HepG2 (cell line): Measurements from ENCODE around the gene CDK3. TPM values are rescaled to one million over a fixed set of nuclear protein-coding genes. Genes with fewer than 3 reads are reported as not detected.
A peak's percentile ranks its signal among the peaks of the same experiment; 100 is the strongest.

Source experiments
- CHD4 ChIP-seq: fragments of 200-600 bp; sonication (generic); IDR thresholded peaks from 2 replicates; pipeline ENCODE4 v1.7.0; 2017; ENCODE audit warnings: mild to moderate bottlenecking, low read length, borderline replicate concordance
- DPF2 ChIP-seq: sonication (generic); formaldehyde crosslinking; IDR thresholded peaks from 2 replicates; pipeline ENCODE4 v1.4.0; 2020; ENCODE audit warnings: mild to moderate bottlenecking, low read depth, missing genetic modification reagents, borderline replicate concordance
- FOXM1 ChIP-seq: sonication (generic); formaldehyde crosslinking; IDR thresholded peaks from 2 replicates; pipeline ENCODE4 v1.5.0; 2020; ENCODE audit warnings: missing genetic modification reagents
- GPN1 ChIP-seq: sonication (generic); formaldehyde crosslinking; IDR thresholded peaks from 2 replicates; pipeline ENCODE4 v1.5.1; 2020; ENCODE audit warnings: missing genetic modification reagents, borderline replicate concordance
- HNF4A ChIP-seq: sonication (generic); formaldehyde crosslinking; IDR thresholded peaks from 2 replicates; pipeline ENCODE4 v1.4.0; 2020; ENCODE audit warnings: missing genetic modification reagents
- HNRNPLL ChIP-seq: fragments of 200-400 bp; formaldehyde crosslinking; IDR thresholded peaks from 2 replicates; pipeline ENCODE4 v1.6.1; 2017; ENCODE audit warnings: mild to moderate bottlenecking, low read depth, low read length; ENCODE audit not compliant: poor library complexity, severe bottlenecking
- MAF1 ChIP-seq: sonication (generic); formaldehyde crosslinking; IDR thresholded peaks from 2 replicates; pipeline ENCODE4 v1.5.0; 2020; ENCODE audit warnings: missing genetic modification reagents, borderline replicate concordance
- MYC ChIP-seq: sonication (generic); formaldehyde crosslinking; IDR thresholded peaks from 2 replicates; pipeline ENCODE4 v1.9.0; 2021; ENCODE audit warnings: missing genetic modification reagents, borderline replicate concordance
- NAIF1 ChIP-seq: sonication (generic); formaldehyde crosslinking; IDR thresholded peaks from 2 replicates; pipeline ENCODE4 v1.5.0; 2020; ENCODE audit warnings: mild to moderate bottlenecking, missing genetic modification reagents, borderline replicate concordance
- NFE2L2 ChIP-seq: fragments of 150-350 bp; IDR thresholded peaks from 2 replicates; pipeline ENCODE4 v1.6.1; 2014; ENCODE audit warnings: low read length
- NFKB2 ChIP-seq: sonication (generic); formaldehyde crosslinking; IDR thresholded peaks from 2 replicates; pipeline ENCODE4 v1.4.0; 2020; ENCODE audit warnings: missing genetic modification reagents, borderline replicate concordance
- PAX8 ChIP-seq: sonication (generic); formaldehyde crosslinking; IDR thresholded peaks from 2 replicates; pipeline ENCODE4 v1.8.0; 2022; ENCODE audit warnings: mild to moderate bottlenecking, missing genetic modification reagents, borderline replicate concordance
- PBX2 ChIP-seq: IDR thresholded peaks from 2 replicates; pipeline ENCODE4 v1.6.1; 2016; ENCODE audit warnings: control low read depth
- SAFB2 ChIP-seq: sonication (generic); formaldehyde crosslinking; IDR thresholded peaks from 2 replicates; pipeline ENCODE4 v1.5.1; 2020; ENCODE audit warnings: missing genetic modification reagents, low read depth, mild to moderate bottlenecking, borderline replicate concordance
- SRSF9 ChIP-seq: fragments of 200-400 bp; formaldehyde crosslinking; IDR thresholded peaks from 2 replicates; pipeline ENCODE4 v1.6.1; 2018; ENCODE audit warnings: borderline replicate concordance, mild to moderate bottlenecking, low read depth, low read length; ENCODE audit not compliant: insufficient read depth, poor library complexity, severe bottlenecking
- TAF1 ChIP-seq: sonication (generic); formaldehyde crosslinking; IDR thresholded peaks from 2 replicates; pipeline ENCODE4 v1.4.0; 2020; ENCODE audit warnings: missing genetic modification reagents
- ZFP37 ChIP-seq: sonication (generic); formaldehyde crosslinking; IDR thresholded peaks from 2 replicates; pipeline ENCODE4 v1.4.0; 2020; ENCODE audit warnings: missing genetic modification reagents, borderline replicate concordance
- ZIK1 ChIP-seq: sonication (generic); formaldehyde crosslinking; IDR thresholded peaks from 2 replicates; pipeline ENCODE4 v1.5.0; 2020; ENCODE audit warnings: mild to moderate bottlenecking, low read depth, missing genetic modification reagents, borderline replicate concordance
- ZMYM3 ChIP-seq: sonication (generic); formaldehyde crosslinking; IDR thresholded peaks from 2 replicates; pipeline ENCODE4 v1.5.1; 2020; ENCODE audit warnings: mild to moderate bottlenecking, missing genetic modification reagents
- ZNF337 ChIP-seq: sonication (generic); formaldehyde crosslinking; IDR thresholded peaks from 2 replicates; pipeline ENCODE4 v1.5.1; 2020; ENCODE audit warnings: missing genetic modification reagents, low read depth, mild to moderate bottlenecking, borderline replicate concordance
- ZNF549 ChIP-seq: sonication (generic); formaldehyde crosslinking; IDR thresholded peaks from 2 replicates; pipeline ENCODE4 v1.5.0; 2020; ENCODE audit warnings: missing genetic modification reagents
- ZNF749 ChIP-seq: sonication (generic); formaldehyde crosslinking; IDR thresholded peaks from 2 replicates; pipeline ENCODE4 v1.8.0; 2022; ENCODE audit warnings: mild to moderate bottlenecking, missing genetic modification reagents, moderate library complexity, borderline replicate concordance
- ZNF776 ChIP-seq: sonication (generic); formaldehyde crosslinking; IDR thresholded peaks from 2 replicates; pipeline ENCODE4 v1.4.0; 2020; ENCODE audit warnings: mild to moderate bottlenecking, missing genetic modification reagents
- ZNF782 ChIP-seq: sonication (generic); formaldehyde crosslinking; IDR thresholded peaks from 2 replicates; pipeline ENCODE4 v1.4.0; 2020; ENCODE audit warnings: missing genetic modification reagents, mild to moderate bottlenecking, borderline replicate concordance
- ZNF850 ChIP-seq: sonication (generic); formaldehyde crosslinking; conservative IDR thresholded peaks from 2 replicates; pipeline ENCODE4 v1.9.0; 2021; ENCODE audit warnings: mild to moderate bottlenecking, missing genetic modification reagents
- polyA plus RNA-seq, 8 experiments: library from polyadenylated mRNA; depleted of rRNA in 3 of 8; stranded (reverse) in 7 of 8; unstranded in 1 of 8; fragments of >200 nt; fragmentation: Illumina TruSeq in 4 of 8; extraction: Trizol in 4 of 8; gene quantifications; 2 replicates each; pipeline versions ENCODE4 v1.2.1 to v1.2.3, GENCODE V29; 2011 to 2016; ENCODE audit warnings: low read depth in 4 of 8, missing spikeins in 1 of 8, mixed read lengths in 1 of 8; ENCODE audit not compliant: insufficient read depth in 1 of 8
- total RNA-seq, 5 experiments: library from RNA; depleted of rRNA; stranded (reverse); fragments of >200 nt; fragmentation: Illumina TruSeq; extraction: Trizol; gene quantifications; 2 replicates each; pipeline ENCODE4 v1.2.3, GENCODE V29; 2016; ENCODE audit warnings: low read depth in 1 of 5
- TF ChIP-seq, protein P1 (sequence below): sonication (generic); formaldehyde crosslinking; IDR thresholded peaks from 2 replicates; pipeline ENCODE4 v1.4.0; 2020; ENCODE audit warnings: mild to moderate bottlenecking, missing genetic modification reagents
- TF ChIP-seq, protein P2 (sequence below): conservative IDR thresholded peaks from 2 replicates; pipeline ENCODE4 v1.6.1; 2018; ENCODE audit warnings: missing genetic modification reagents

The CDK3 gene
- total and polyA plus RNA-seq, 2 of the 13 experiments (the other 11 are each of a cell fraction or from before 2014, with no cell fraction given), result 5.8 to 11.4 TPM

- TF ChIP-seq ZMYM3 (CRISPR knock-in tag) (no peak; the same call in 1 of the 2 replicates), ZNF782 (CRISPR knock-in tag) (no peak), ZNF749 (CRISPR knock-in tag) (no peak), SRSF9 (no peak), ZNF850 (no peak), ZNF337 (CRISPR knock-in tag) (no peak), FOXM1 (no peak), NAIF1 (CRISPR knock-in tag) (no peak), TAF1 (peak; percentile 19; the same call in 1 of the 2 replicates), NFKB2 (CRISPR knock-in tag) (peak; percentile 56; the same call in 1 of the 2 replicates), SAFB2 (peak; percentile 53; the same call in 1 of the 2 replicates), HNF4A (CRISPR knock-in tag) (peak; percentile 88), ZIK1 (no peak), ZNF776 (CRISPR knock-in tag) (0 out of 2 replicates have a peak, but pooled peaks have one; percentile 67), CHD4 (no peak), MAF1 (CRISPR knock-in tag) (no peak), ZFP37 (CRISPR knock-in tag) (no peak), DPF2 (CRISPR knock-in tag) (peak; percentile 61; the same call in 1 of the 2 replicates), PAX8 (no peak), MYC (CRISPR knock-in tag) (peak; percentile 60; the same call in 1 of the 2 replicates), ZNF549 (peak; percentile 96), GPN1 (CRISPR knock-in tag) (no peak), HNRNPLL (no peak), NFE2L2 (no peak), PBX2 (CRISPR knock-in tag) (no peak)
- TF ChIP-seq, protein P1, sequence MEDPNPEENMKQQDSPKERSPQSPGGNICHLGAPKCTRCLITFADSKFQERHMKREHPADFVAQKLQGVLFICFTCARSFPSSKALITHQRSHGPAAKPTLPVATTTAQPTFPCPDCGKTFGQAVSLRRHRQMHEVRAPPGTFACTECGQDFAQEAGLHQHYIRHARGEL (CRISPR knock-in tag), result no peak
- TF ChIP-seq, protein P2, sequence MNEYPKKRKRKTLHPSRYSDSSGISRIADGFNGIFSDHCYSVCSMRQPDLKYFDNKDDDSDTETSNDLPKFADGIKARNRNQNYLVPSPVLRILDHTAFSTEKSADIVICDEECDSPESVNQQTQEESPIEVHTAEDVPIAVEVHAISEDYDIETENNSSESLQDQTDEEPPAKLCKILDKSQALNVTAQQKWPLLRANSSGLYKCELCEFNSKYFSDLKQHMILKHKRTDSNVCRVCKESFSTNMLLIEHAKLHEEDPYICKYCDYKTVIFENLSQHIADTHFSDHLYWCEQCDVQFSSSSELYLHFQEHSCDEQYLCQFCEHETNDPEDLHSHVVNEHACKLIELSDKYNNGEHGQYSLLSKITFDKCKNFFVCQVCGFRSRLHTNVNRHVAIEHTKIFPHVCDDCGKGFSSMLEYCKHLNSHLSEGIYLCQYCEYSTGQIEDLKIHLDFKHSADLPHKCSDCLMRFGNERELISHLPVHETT (CRISPR knock-in tag), result no peak
Measured at GRCh38 chr17:76032073-76032779, 31.6 kb downstream of the CDK3 start (continued).
